ENCODE measurements around the gene ATP8A2. TPM values are rescaled to one million over a fixed set of nuclear protein-coding genes. Genes with fewer than 3 reads are reported as not detected.
"Not testable (repeated sequence)": the region's sequence is repeated elsewhere in the genome, so short reads cannot be mapped to it uniquely, and the experiment has no call there.

Gene ATP8A2
- total RNA-seq, 1 experiment from 2014 or later: not detected

GRCh38 chr13:26067601-26068000 lies 695.8 kb downstream of the ATP8A2 start:
- no peaks in the 10 kb centered on the region for H3K4me1 ChIP-seq (replicated peaks; ENCODE audit: insufficient read depth)
- no peaks in the 10 kb centered on the region for H3K9me2 ChIP-seq (ENCODE audit: insufficient read depth)
- H3K4me2 ChIP-seq: no peak overlapping the region
- H2AFZ ChIP-seq: no peak overlapping the region
- H3K4me3 ChIP-seq: no peak overlapping the region
- H3K9me3 ChIP-seq (ENCODE audit: insufficient read depth, low read depth): no peaks in the 10 kb centered on the region
- H3K79me2 ChIP-seq (ENCODE audit: low read depth): no peaks in the 10 kb centered on the region
- CTCF ChIA-PET: no interaction called here
- POLR2A ChIA-PET (ENCODE audit: unreplicated experiment): no interaction called here
- no peak for TF ChIP-seq EZH2 (IDR thresholded peaks at IDR 0.05; ENCODE audit: low read depth)
- TF ChIP-seq CTCF (conservative IDR thresholded peaks at IDR 0.05): no peak
- peak in 1 of 2 experiments; percentile 57 for DNase-seq
- no peak overlapping the region for H3K27ac ChIP-seq
- no peaks in the 10 kb centered on the region for H4K20me1 ChIP-seq (ENCODE audit: insufficient read depth)
- no TSS peak for BruUV-seq (replicated peaks)
- no peaks in the 10 kb centered on the region for H3F3A ChIP-seq (ENCODE audit: insufficient read depth, low read depth)
- intact Hi-C loops (cut with micrococcal nuclease; ENCODE audit: unreplicated experiment): no loop called here
- H3K36me3 ChIP-seq (ENCODE audit: low read depth): no peaks in the 10 kb centered on the region
- H3K27me3 ChIP-seq (ENCODE audit: insufficient read depth, low read depth): peaks cover 43% of the 10 kb centered on the region

- BruUV-seq (replicated peaks); H3K9me2 ChIP-seq (ENCODE audit: insufficient read depth); H3K4me1 ChIP-seq (replicated peaks; ENCODE audit: insufficient read depth); H3F3A ChIP-seq (ENCODE audit: insufficient read depth, low read depth); H3K4me2 ChIP-seq; H3K4me3 ChIP-seq; H2AFZ ChIP-seq; H4K20me1 ChIP-seq (ENCODE audit: insufficient read depth); H3K36me3 ChIP-seq (ENCODE audit: low read depth); intact Hi-C loops (cut with micrococcal nuclease; ENCODE audit: unreplicated experiment); DNase-seq; H3K27ac ChIP-seq; POLR2A ChIA-PET (ENCODE audit: unreplicated experiment); CTCF ChIA-PET; H3K79me2 ChIP-seq (ENCODE audit: low read depth); H3K9me3 ChIP-seq (ENCODE audit: insufficient read depth, low read depth): not testable (repeated sequence)
- H3K27me3 ChIP-seq (ENCODE audit: insufficient read depth, low read depth): peaks cover 43% of the 10 kb centered on the region
Measured at GRCh38 chr13:26068372-26068771, 696.6 kb downstream of the ATP8A2 start.

- H3K36me3 ChIP-seq (ENCODE audit: low read depth); H2AFZ ChIP-seq; CTCF ChIA-PET; H3K79me2 ChIP-seq (ENCODE audit: low read depth); POLR2A ChIA-PET (ENCODE audit: unreplicated experiment); H3K9me2 ChIP-seq (ENCODE audit: insufficient read depth); H3F3A ChIP-seq (ENCODE audit: insufficient read depth, low read depth); DNase-seq; H4K20me1 ChIP-seq (ENCODE audit: insufficient read depth); H3K4me2 ChIP-seq; H3K27ac ChIP-seq; BruUV-seq (replicated peaks); H3K4me1 ChIP-seq (replicated peaks; ENCODE audit: insufficient read depth); H3K4me3 ChIP-seq; H3K9me3 ChIP-seq (ENCODE audit: insufficient read depth, low read depth): not testable (repeated sequence)
- H3K27me3 ChIP-seq (ENCODE audit: insufficient read depth, low read depth): peaks cover 47% of the 10 kb centered on the region
- intact Hi-C loops (cut with micrococcal nuclease; ENCODE audit: unreplicated experiment): loop anchor here (5.0 kb wide), 1 partner anchor 497 kb away; no protein-coding TSS in a partner anchor
Measured at GRCh38 chr13:26069642-26070041, 697.9 kb downstream of the ATP8A2 start.

- no peak for DNase-seq
- CTCF ChIA-PET: no interaction called here
- POLR2A ChIA-PET (ENCODE audit: unreplicated experiment): no interaction called here
Measured at GRCh38 chr13:26071691-26072090, 699.9 kb downstream of the ATP8A2 start.

More at GRCh38 chr13:26071691-26072090, 699.9 kb downstream of the ATP8A2 start:
- no TSS peak for BruUV-seq (replicated peaks)
- no peaks in the 10 kb centered on the region for H3K9me3 ChIP-seq (ENCODE audit: insufficient read depth, low read depth)
- TF ChIP-seq EZH2 (IDR thresholded peaks at IDR 0.05; ENCODE audit: low read depth) (no peak), CTCF (conservative IDR thresholded peaks at IDR 0.05) (no peak)
- H2AFZ ChIP-seq: no peak overlapping the region
- no peaks in the 10 kb centered on the region for H3K4me1 ChIP-seq (replicated peaks; ENCODE audit: insufficient read depth)
- no peaks in the 10 kb centered on the region for H3K9me2 ChIP-seq (ENCODE audit: insufficient read depth)
- no peaks in the 10 kb centered on the region for H4K20me1 ChIP-seq (ENCODE audit: insufficient read depth)
- no peaks in the 10 kb centered on the region for H3F3A ChIP-seq (ENCODE audit: insufficient read depth, low read depth)
- peaks cover 45% of the 10 kb centered on the region for H3K27me3 ChIP-seq (ENCODE audit: insufficient read depth, low read depth)
- no peak overlapping the region for H3K4me3 ChIP-seq
- H3K4me2 ChIP-seq: no peak overlapping the region
- no peaks in the 10 kb centered on the region for H3K36me3 ChIP-seq (ENCODE audit: low read depth)
- no peaks in the 10 kb centered on the region for H3K79me2 ChIP-seq (ENCODE audit: low read depth)
- intact Hi-C loops (cut with micrococcal nuclease; ENCODE audit: unreplicated experiment): loop anchor here (5.0 kb wide), 1 partner anchor 499 kb away; no protein-coding TSS in a partner anchor
- no peak overlapping the region for H3K27ac ChIP-seq
